Endodermal cell (in vitro differentiated cells): ENCODE results near the gene SUGP1. TPM values are rescaled to one million over a fixed set of nuclear protein-coding genes. Genes with fewer than 3 reads are reported as not detected.

Experiments
- DNase-seq: peaks from one replicate; pipeline ENCODE4 v3.0.0-alpha.2; 2017
- H3K27ac ChIP-seq: 2 replicates; pipeline ENCODE4 v1.5.1; 2013; ENCODE audit warnings: mild to moderate bottlenecking, low read depth, low read length, moderate library complexity
- H3K27me3 ChIP-seq: 2 replicates; pipeline ENCODE4 v1.6.1; 2013; ENCODE audit warnings: mild to moderate bottlenecking, low read length, moderate library complexity; ENCODE audit not compliant: insufficient read depth, control insufficient read depth, poor library complexity, severe bottlenecking
- H3K36me3 ChIP-seq: 2 replicates; pipeline ENCODE4 v1.7.0; 2013; ENCODE audit warnings: mild to moderate bottlenecking, low read length, moderate library complexity; ENCODE audit not compliant: control insufficient read depth, insufficient read depth
- H3K4me1 ChIP-seq: one replicate; pipeline ENCODE4 v1.7.0; 2013; ENCODE audit warnings: low read length; ENCODE audit not compliant: control insufficient read depth, insufficient read depth
- H3K4me3 ChIP-seq: 2 replicates; pipeline ENCODE4 v1.5.1; 2013; ENCODE audit warnings: mild to moderate bottlenecking, low read length, moderate library complexity
- H3K9ac ChIP-seq: 2 replicates; pipeline ENCODE4 v1.6.1; 2013; ENCODE audit warnings: mild to moderate bottlenecking, low read length, moderate library complexity; ENCODE audit not compliant: poor library complexity, severe bottlenecking; ENCODE audit errors: extremely low read depth
- H3K9me3 ChIP-seq: 2 replicates; pipeline ENCODE4 v1.6.1; 2013; ENCODE audit warnings: mild to moderate bottlenecking, low read length, moderate library complexity; ENCODE audit not compliant: control insufficient read depth
- H3K27ac Mint-ChIP-seq: 2 replicates; pipeline ENCODE4 v1.8.0; 2020; ENCODE audit warnings: mixed read lengths
- H3K27me3 Mint-ChIP-seq: 2 replicates; pipeline ENCODE4 v1.8.0; 2021; ENCODE audit warnings: mild to moderate bottlenecking, mixed read lengths; ENCODE audit not compliant: insufficient read depth
- H3K36me3 Mint-ChIP-seq: 2 replicates; pipeline ENCODE4 v1.8.0; 2020; ENCODE audit warnings: low read depth, mixed read lengths
- H3K4me1 Mint-ChIP-seq: 2 replicates; pipeline ENCODE4 v1.8.0; 2020; ENCODE audit warnings: mixed read lengths
- H3K4me3 Mint-ChIP-seq: 2 replicates; pipeline ENCODE4 v1.8.0; 2020; ENCODE audit warnings: mild to moderate bottlenecking, moderate library complexity, mixed read lengths
- H3K9me3 Mint-ChIP-seq: 2 replicates; pipeline ENCODE4 v1.8.0; 2020; ENCODE audit warnings: mild to moderate bottlenecking, mixed read lengths
- CTCF ChIP-seq: fragments of 200-600 bp; sonication (generic); conservative IDR thresholded peaks from 2 replicates; pipeline ENCODE4 v1.5.0; 2021; ENCODE audit warnings: antibody characterized with exemption, mild to moderate bottlenecking
- WGBS, 2 experiments: methylation state at CpG; one replicate each; pipeline versions ENCODE4 v1.1.5 to v1.1.7; 2013; ENCODE audit warnings: missing lambda C conversion rate in 2 of 2, mixed read lengths in 1 of 2; ENCODE audit not compliant: insufficient coverage in 1 of 2, insufficient read length in 1 of 2; 5-methylcytosine and 5-hydroxymethylcytosine counted together
- total RNA-seq, 2 donors: library from RNA; stranded (reverse); fragmentation: NEBNext Ultra II Directional in 1 of 2; extraction: Animal tissue kit (Norgen Biotek cat#: 25700) in 1 of 2; gene quantifications; 2 replicates in 1 of 2; 3 replicates in 1 of 2; pipeline ENCODE4 v1.2.1, GENCODE V29; 2021

SUGP1 gene
- total RNA-seq, 2 donors from 2014 or later = 72.2 to 75.5 TPM

GRCh38 chr19:19232261-19232721 is 88.0 kb downstream of the SUGP1 start:
- H3K9me3 ChIP-seq = peaks cover 19% of the 10 kb centered on the region
- H3K27ac Mint-ChIP-seq = no peak overlapping the region
- no peak overlapping the region for H3K4me3 Mint-ChIP-seq
- H3K9ac ChIP-seq = no peak overlapping the region
- no peak overlapping the region for H3K4me3 ChIP-seq
- H3K36me3 Mint-ChIP-seq = no peaks in the 10 kb centered on the region
- H3K36me3 ChIP-seq = no peaks in the 10 kb centered on the region
- H3K4me1 ChIP-seq = no peaks in the 10 kb centered on the region
- H3K4me1 Mint-ChIP-seq = no peaks in the 10 kb centered on the region
- no peak for TF ChIP-seq CTCF
- peaks cover 19% of the 10 kb centered on the region for H3K27me3 ChIP-seq
- DNase-seq = no peak
- peaks cover 28% of the 10 kb centered on the region for H3K9me3 Mint-ChIP-seq
- H3K27ac ChIP-seq = no peak overlapping the region
- WGBS, 2 experiments = 70 to 73% methylated on average over 14 to 19 of the region's 19 CpGs
- H3K27me3 Mint-ChIP-seq = peaks cover 47% of the 10 kb centered on the region

DNA sequence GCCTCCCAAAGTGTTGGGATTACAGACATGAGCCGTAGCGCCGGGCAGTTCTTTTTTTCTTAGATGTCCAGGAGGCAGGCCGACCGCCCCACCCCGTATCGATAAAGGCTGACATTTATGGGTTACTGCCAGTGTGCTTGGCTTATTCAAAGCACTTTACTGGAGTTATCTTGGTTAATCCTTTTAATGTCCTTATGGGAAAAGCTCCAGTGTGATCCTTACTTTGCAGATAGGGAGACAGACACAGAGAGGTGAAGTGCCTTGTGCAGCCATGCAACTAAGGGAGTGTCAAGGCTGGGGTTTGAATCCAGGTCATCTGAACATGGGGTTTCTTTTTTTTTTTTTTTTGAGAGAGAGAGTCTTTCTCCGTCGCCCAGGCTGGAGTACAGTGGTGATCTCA is 89.3 kb downstream of the SUGP1 start:
- peaks cover 49% of the 10 kb centered on the region for H3K27me3 Mint-ChIP-seq
- H3K4me3 ChIP-seq = no peak overlapping the region
- no peaks in the 10 kb centered on the region for H3K36me3 Mint-ChIP-seq
- peaks cover 28% of the 10 kb centered on the region for H3K27me3 ChIP-seq
- H3K4me3 Mint-ChIP-seq = no peak overlapping the region
- no peak overlapping the region for H3K27ac ChIP-seq
- no peaks in the 10 kb centered on the region for H3K4me1 Mint-ChIP-seq
- H3K4me1 ChIP-seq = no peaks in the 10 kb centered on the region
- no peak overlapping the region for H3K27ac Mint-ChIP-seq
- no peak overlapping the region for H3K9ac ChIP-seq
- no peak for DNase-seq
- no peak for TF ChIP-seq CTCF
- peaks cover 23% of the 10 kb centered on the region for H3K9me3 Mint-ChIP-seq
- WGBS, 2 experiments = 83 to 96% methylated on average over 7 to 9 of the region's 9 CpGs
- peaks cover 16% of the 10 kb centered on the region for H3K9me3 ChIP-seq
- H3K36me3 ChIP-seq = no peaks in the 10 kb centered on the region

DNA sequence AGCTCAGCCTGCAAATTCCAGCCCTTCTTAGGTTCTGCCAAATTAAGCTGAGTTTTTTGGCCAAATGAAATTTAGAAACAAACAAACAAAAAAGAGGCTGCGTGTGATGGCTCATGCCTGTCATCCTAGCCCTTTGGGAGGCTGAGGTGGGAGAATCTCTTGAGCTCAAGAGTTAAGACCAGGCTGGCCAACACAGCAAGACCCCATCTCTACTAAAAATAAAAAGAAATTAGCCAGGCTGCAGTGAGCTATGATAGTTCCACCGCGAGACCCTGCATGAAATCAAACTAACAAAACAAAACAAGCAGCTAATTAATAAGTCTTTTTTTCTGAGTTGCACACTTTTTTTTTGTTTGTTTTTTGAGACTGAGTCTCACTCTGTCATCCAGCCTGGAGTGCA is 90.6 kb downstream of the SUGP1 start:
- DNase-seq = no peak
- no peaks in the 10 kb centered on the region for H3K4me1 Mint-ChIP-seq
- TF ChIP-seq CTCF = no peak
- WGBS, 2 experiments = 87 to 88% methylated on average over 3 of the region's 3 CpGs
- H3K4me3 Mint-ChIP-seq = no peak overlapping the region
- no peak overlapping the region for H3K27ac ChIP-seq
- no peak overlapping the region for H3K9ac ChIP-seq
- no peaks in the 10 kb centered on the region for H3K4me1 ChIP-seq
- no peak overlapping the region for H3K27ac Mint-ChIP-seq
- H3K36me3 ChIP-seq = no peaks in the 10 kb centered on the region
- peaks cover 16% of the 10 kb centered on the region for H3K9me3 Mint-ChIP-seq
- no peak overlapping the region for H3K4me3 ChIP-seq
- peaks cover 12% of the 10 kb centered on the region for H3K9me3 ChIP-seq
- H3K27me3 Mint-ChIP-seq = peaks cover 56% of the 10 kb centered on the region
- H3K36me3 Mint-ChIP-seq = no peaks in the 10 kb centered on the region
- H3K27me3 ChIP-seq = peaks cover 41% of the 10 kb centered on the region
